PC-3 (cell line): ENCODE data around the gene CAPN12.

Experiments
- CTCF ChIP-seq: fragments of 300-600 bp; sonication (generic); conservative IDR thresholded peaks from 2 replicates; pipeline ENCODE4 v1.5.1; 2017; ENCODE audit warnings: antibody characterized with exemption, low read depth, mild to moderate bottlenecking, low read length
- EZH2 ChIP-seq: fragments of 300-600 bp; sonication (generic); IDR thresholded peaks from one replicate; pipeline ENCODE4 v1.6.1; 2017; ENCODE audit warnings: antibody characterized with exemption, mild to moderate bottlenecking, low read length; ENCODE audit not compliant: unreplicated experiment
- EZH2phosphoT487 ChIP-seq: fragments of 300-600 bp; sonication (generic); IDR thresholded peaks from 2 replicates; pipeline ENCODE4 v1.6.1; 2018; ENCODE audit warnings: mild to moderate bottlenecking, antibody characterized with exemption, low read length, borderline replicate concordance

DNA sequence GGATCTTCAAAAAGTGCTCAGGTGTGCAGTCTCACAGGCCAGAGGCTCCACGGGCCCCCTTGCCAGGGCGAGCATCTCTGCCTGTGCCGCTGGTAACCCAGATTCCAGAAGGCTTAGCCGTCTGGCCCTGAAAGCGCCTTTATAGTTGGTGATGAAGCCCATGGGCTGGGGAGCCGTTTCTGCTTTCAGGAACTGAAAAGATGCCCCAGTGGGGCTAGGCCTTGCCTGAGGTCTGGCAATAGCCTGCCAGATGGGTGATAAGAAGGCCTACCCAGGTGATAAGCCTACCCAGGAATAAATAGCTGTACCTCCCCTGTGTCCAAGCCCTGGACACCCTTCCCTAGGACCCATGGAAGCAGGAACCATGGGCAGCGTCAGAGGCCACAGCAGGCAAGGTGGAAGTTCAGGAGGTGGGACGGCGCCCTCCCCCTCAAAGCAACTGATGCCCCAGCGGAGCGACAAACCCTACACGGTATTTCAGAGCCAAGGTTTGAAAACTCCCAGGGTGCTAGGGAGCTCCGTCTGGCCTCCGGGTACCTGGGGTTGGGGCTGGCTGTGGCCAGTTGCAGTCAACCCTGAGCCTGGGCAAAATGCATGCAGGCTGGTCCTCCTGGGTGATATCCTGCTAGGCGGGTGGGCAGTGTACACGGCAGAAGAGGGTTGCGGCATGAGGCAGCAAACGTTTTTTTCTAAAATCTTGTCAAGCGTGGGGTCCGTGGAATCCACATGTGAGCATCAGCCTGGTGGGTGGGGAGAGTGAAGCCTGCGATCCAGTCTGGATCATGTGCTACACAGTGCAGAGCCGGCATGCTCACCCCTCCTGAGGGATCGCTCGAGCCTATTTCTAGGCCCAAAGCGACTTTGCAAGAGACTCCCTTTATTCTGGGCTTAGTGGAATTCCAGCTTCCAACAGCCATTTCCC is 51.6 kb downstream of the CAPN12 start:
- TF ChIP-seq CTCF: no peak
- TF ChIP-seq EZH2: no peak
- TF ChIP-seq EZH2phosphoT487: no peak
